Measurements from ENCODE around the gene TNNT1.

- TF ChIP-seq CTCF (IDR thresholded peaks at IDR 0.05), result no peak
- TF ChIP-seq RFX5 (IDR thresholded peaks at IDR 0.05), result no peak
- no peak for TF ChIP-seq ESRRA (IDR thresholded peaks at IDR 0.05; ENCODE audit: borderline replicate concordance, low read length)
- TF ChIP-seq MYC (IDR thresholded peaks at IDR 0.05; ENCODE audit: borderline replicate concordance, low read length), result no peak
- TF ChIP-seq, protein P1, sequence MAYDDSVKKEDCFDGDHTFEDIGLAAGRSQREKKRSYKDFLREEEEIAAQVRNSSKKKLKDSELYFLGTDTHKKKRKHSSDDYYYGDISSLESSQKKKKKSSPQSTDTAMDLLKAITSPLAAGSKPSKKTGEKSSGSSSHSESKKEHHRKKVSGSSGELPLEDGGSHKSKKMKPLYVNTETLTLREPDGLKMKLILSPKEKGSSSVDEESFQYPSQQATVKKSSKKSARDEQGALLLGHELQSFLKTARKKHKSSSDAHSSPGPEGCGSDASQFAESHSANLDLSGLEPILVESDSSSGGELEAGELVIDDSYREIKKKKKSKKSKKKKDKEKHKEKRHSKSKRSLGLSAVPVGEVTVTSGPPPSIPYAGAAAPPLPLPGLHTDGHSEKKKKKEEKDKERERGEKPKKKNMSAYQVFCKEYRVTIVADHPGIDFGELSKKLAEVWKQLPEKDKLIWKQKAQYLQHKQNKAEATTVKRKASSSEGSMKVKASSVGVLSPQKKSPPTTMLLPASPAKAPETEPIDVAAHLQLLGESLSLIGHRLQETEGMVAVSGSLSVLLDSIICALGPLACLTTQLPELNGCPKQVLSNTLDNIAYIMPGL (CRISPR knock-in tag; IDR thresholded peaks at IDR 0.05; ENCODE audit: borderline replicate concordance), result no peak
- TF ChIP-seq POLR2A (IDR thresholded peaks at IDR 0.05; ENCODE audit: low read length), result no peak
- TF ChIP-seq HOXB13 (CRISPR knock-in tag; IDR thresholded peaks at IDR 0.05; ENCODE audit: low read depth), result no peak
- TF ChIP-seq KDM5A (IDR thresholded peaks at IDR 0.05), result no peak
Measured at GRCh38 chr19:55137915-55138314, 11.1 kb downstream of the TNNT1 start.

Data from A549 (cell line).